Mucosa of descending colon (tissue), 3 donors: ENCODE measurements around the gene DUS4L. TPM values are rescaled to one million over a fixed set of nuclear protein-coding genes. Genes with fewer than 3 reads are reported as not detected.

Experiments used
- ATAC-seq: fragments of 200-7000 bp; cut with Tn5 transposase; one replicate; pipeline ENCODE4 v1.9.1; 2020; ENCODE audit warnings: mild to moderate bottlenecking, moderate library complexity
- DNase-seq, 3 donors: peaks; one replicate each; pipeline ENCODE4 v3.0.0-alpha.2; 2020
- H3K36me3 ChIP-seq: fragments of 200-600 bp; one replicate; pipeline ENCODE4 v1.8.0; 2021; ENCODE audit warnings: low read depth, mild to moderate bottlenecking
- H3K4me1 ChIP-seq: fragments of 200-600 bp; one replicate; pipeline ENCODE4 v1.8.0; 2021; ENCODE audit warnings: low read depth, mild to moderate bottlenecking
- H3K4me3 ChIP-seq: fragments of 200-600 bp; one replicate; pipeline ENCODE4 v1.8.0; 2021; ENCODE audit warnings: mild to moderate bottlenecking
- H3K9me3 ChIP-seq: fragments of 200-600 bp; one replicate; pipeline ENCODE4 v1.8.0; 2021; ENCODE audit warnings: mild to moderate bottlenecking
- CTCF ChIP-seq: fragments of 200-600 bp; IDR thresholded peaks from one replicate; pipeline ENCODE4 v1.8.0; 2022; ENCODE audit warnings: antibody characterized with exemption, mild to moderate bottlenecking
- intact Hi-C, 2 donors: fragments of 100-400 bp; cut with DNase I in 1 of 2; cut with micrococcal nuclease in 1 of 2; formaldehyde crosslinking; loops; one replicate each; pipeline versions ENCODE4 v1.11.0 to v1.11.1; 2022; cut with DNase I, micrococcal nuclease
- total RNA-seq, 3 donors: library from RNA; stranded (reverse); fragmentation: NEBNext Ultra II Directional in 2 of 3; extraction: Animal tissue kit (Norgen Biotek cat#: 25700) in 2 of 3; gene quantifications; one replicate each; pipeline versions ENCODE4 v1.2.1 to v1.2.4, GENCODE V29; 2021 to 2023
- donor health status: DM: no; HTN: no; CAD: no; lungs with moderate emphysema.
- donor health status: DM: no; HTN: no; CAD: no.
- donor health status: DM: no; HTN: yes; CAD: no.

Gene DUS4L
- total RNA-seq, 3 donors from 2014 or later, result 5.2 to 7.0 (median 7.0) TPM

GRCh38 chr7:107581387-107582013, 17.7 kb downstream of the DUS4L start:
- peaks cover 16% of the 10 kb centered on the region for H3K4me1 ChIP-seq
- no peak overlapping the region for H3K4me3 ChIP-seq
- no peak for DNase-seq
- ATAC-seq, result no peak
- H3K9me3 ChIP-seq, result no peaks in the 10 kb centered on the region
- no peak for TF ChIP-seq CTCF
- intact Hi-C loops, result no loop called here
- no peaks in the 10 kb centered on the region for H3K36me3 ChIP-seq

DNA sequence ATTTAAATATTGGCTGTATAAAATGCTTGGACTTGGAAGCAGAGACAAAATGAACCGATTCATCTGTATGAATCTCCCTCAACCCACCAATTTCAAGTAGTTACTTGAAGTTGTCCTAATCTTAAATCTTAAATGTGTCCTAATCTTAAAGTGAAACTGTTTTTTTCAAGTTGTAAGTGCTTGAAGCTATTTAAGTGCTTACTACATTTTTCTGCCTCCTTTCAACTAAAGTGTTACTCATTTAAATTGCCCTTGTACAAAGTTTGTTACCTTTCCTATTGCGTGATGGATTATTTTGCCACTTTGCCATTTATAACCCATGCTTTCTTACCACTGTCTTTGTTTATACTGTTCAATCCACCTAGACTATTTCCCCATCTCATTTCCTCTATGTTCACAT, 19.1 kb downstream of the DUS4L start:
- ATAC-seq, result no peak
- TF ChIP-seq CTCF, result no peak
- Histone ChIP-seq H3K4me3 (no peak overlapping the region), H3K4me1 (peaks cover 16% of the 10 kb centered on the region), H3K9me3 (no peaks in the 10 kb centered on the region), H3K36me3 (no peaks in the 10 kb centered on the region)
- no peak for DNase-seq
- intact Hi-C loops, result no loop called here

DNA sequence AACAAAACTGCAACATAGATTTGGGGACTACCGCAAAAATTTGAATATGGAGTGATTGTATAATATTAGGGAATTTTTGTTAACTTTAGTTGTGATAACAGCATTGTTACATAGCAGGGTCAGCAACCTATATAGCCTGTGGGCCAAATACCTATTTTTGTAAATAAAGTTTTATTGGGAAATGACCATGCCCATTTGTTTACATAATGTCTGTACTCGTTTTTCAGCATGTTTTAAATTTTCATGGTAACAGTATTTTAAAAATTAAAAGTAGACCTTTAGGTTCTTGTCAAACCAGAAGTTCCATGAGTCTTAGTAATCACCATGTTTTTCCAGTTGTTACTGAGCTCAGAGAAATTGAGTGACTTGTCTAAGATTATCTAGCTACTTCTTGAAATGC, 20.9 kb downstream of the DUS4L start:
- ATAC-seq (no peak), DNase-seq (no peak)
- intact Hi-C loops, result no loop called here
- H3K4me1 ChIP-seq, result peaks cover 16% of the 10 kb centered on the region
- no peak for TF ChIP-seq CTCF
- H3K4me3 ChIP-seq, result no peak overlapping the region
- no peaks in the 10 kb centered on the region for H3K36me3 ChIP-seq
- no peaks in the 10 kb centered on the region for H3K9me3 ChIP-seq

DNA sequence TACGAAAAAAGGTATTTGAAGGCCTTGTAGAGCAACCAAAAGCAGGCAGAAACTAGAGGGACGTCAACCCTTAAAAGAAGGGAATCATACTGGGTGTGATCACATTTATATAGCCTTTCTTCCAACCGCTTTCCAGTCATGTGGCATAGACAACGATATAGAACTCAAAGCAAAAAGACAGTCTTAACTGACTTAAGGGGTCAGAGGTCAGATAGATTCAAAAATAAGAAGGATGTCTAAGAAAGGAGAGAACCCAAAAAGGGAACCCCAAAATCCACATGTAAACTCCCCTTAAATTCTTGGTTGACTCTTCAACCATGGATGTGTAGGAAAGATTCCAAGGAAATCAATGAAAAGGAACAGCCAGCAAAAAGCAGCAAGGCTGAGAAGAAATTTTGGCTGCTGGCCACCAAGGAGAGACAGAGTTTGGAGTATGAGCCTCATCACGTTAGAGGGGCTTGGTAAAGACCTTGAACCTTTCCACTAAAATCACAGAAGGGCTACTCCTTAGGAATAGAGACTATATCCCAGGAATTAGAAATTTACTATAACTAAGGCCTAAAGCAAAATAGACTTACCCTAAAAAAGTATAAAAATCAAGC, 24.9 kb downstream of the DUS4L start:
- Histone ChIP-seq H3K4me1 (no peaks in the 10 kb centered on the region), H3K36me3 (no peaks in the 10 kb centered on the region), H3K9me3 (no peaks in the 10 kb centered on the region), H3K4me3 (no peak overlapping the region)
- ATAC-seq, result no peak
- no peak for TF ChIP-seq CTCF
- intact Hi-C loops, result no loop called here
- no peak for DNase-seq

DNA sequence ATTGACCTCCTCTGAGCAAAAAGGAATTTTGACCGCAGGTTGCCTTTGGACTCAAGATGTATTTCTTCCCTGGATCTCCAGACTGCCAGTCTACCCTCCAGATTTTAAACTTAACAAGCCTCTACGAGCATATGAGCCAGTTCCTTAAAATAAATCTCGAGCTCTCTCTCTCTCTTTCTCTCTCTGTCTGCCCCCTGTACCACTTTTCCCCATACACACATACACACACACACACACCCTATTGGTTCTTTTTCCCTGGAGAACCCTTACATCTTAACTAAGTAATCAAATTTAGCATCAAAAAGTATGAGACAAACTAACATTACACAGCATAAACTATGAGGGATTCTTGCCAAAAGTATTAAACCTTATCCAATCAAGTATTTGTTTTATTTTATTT, 27.6 kb downstream of the DUS4L start:
- H3K9me3 ChIP-seq, result no peaks in the 10 kb centered on the region
- intact Hi-C loops, result no loop called here

More for the DNA sequence above, 27.6 kb downstream of the DUS4L start:
- ATAC-seq, result no peak
- no peak overlapping the region for H3K4me3 ChIP-seq
- DNase-seq, result no peak
- no peaks in the 10 kb centered on the region for H3K4me1 ChIP-seq
- no peaks in the 10 kb centered on the region for H3K36me3 ChIP-seq
- TF ChIP-seq CTCF, result no peak
